OCI-LY7 (cell line): Measurements from ENCODE around the gene NSD2. TPM values are rescaled to one million over a fixed set of nuclear protein-coding genes. Genes with fewer than 3 reads are reported as not detected.

Experiments
- BruUV-seq: library from RNA; stranded (reverse); fragments of 400-500 nt; replicated peaks from 2 replicates; lab custom pipeline; 2021; lab: Mats Ljungman, UMichigan
- CTCF ChIA-PET: fragments of 300-600 bp; sonication (Branson Sonifier 250); formaldehyde crosslinking; loops from one replicate; lab custom pipeline; 2022; ENCODE audit warnings: antibody characterized with exemption; ENCODE audit not compliant: unreplicated experiment; lab: Charles Lee
- POLR2A ChIA-PET: fragments of 300-600 bp; sonication (Branson Sonifier 250); formaldehyde crosslinking; loops from one replicate; lab custom pipeline; 2022; ENCODE audit warnings: antibody characterized with exemption; lab: Charles Lee
- DNase-seq: peaks from one replicate; pipeline ENCODE4 v3.0.0-alpha.2; 2015; ENCODE audit warnings: low spot score
- H2AFZ ChIP-seq: fragments of 200-600 bp; sonication (generic), shearing (Covaris generic); 2 replicates; pipeline ENCODE4 v1.6.1; 2014; ENCODE audit warnings: mild to moderate bottlenecking, antibody characterized with exemption, low read length, moderate library complexity
- H3K27ac ChIP-seq: fragments of 200-600 bp; sonication (generic); 2 replicates; pipeline ENCODE4 v1.5.1; 2014; ENCODE audit warnings: mixed run types, low read depth, mild to moderate bottlenecking, moderate library complexity, low read length, inconsistent platforms; ENCODE audit not compliant: poor library complexity, severe bottlenecking
- H3K36me3 ChIP-seq: fragments of 200-600 bp; sonication (generic); 2 replicates; pipeline ENCODE4 v1.6.1; 2014; ENCODE audit warnings: mild to moderate bottlenecking, antibody characterized with exemption, low read length, moderate library complexity, mixed read lengths; ENCODE audit not compliant: insufficient read depth
- H3K4me1 ChIP-seq: fragments of 200-600 bp; sonication (generic); 2 replicates; pipeline ENCODE4 v1.5.1; 2014; ENCODE audit warnings: mild to moderate bottlenecking, low read length; ENCODE audit not compliant: insufficient read depth, poor library complexity, severe bottlenecking
- H3K4me2 ChIP-seq: fragments of 200-600 bp; sonication (generic); 2 replicates; pipeline ENCODE4 v1.6.1; 2014; ENCODE audit warnings: mild to moderate bottlenecking, low read length
- H3K4me3 ChIP-seq: fragments of 200-600 bp; sonication (generic); 2 replicates; pipeline ENCODE4 v1.5.1; 2014; ENCODE audit warnings: mild to moderate bottlenecking, low read depth, low read length; ENCODE audit not compliant: poor library complexity, severe bottlenecking
- H3K79me2 ChIP-seq: fragments of 200-600 bp; sonication (generic); 2 replicates; pipeline ENCODE4 v1.6.1; 2016; ENCODE audit warnings: low read depth, mild to moderate bottlenecking, low read length, moderate library complexity, mixed read lengths; ENCODE audit not compliant: insufficient read depth
- H3K9me2 ChIP-seq: fragments of 200-600 bp; sonication (generic); 2 replicates; pipeline ENCODE4 v1.6.1; 2016; ENCODE audit warnings: mild to moderate bottlenecking, low read length, mixed read lengths; ENCODE audit not compliant: insufficient read depth
- H3K9me3 ChIP-seq: fragments of 200-600 bp; sonication (generic); 2 replicates; pipeline ENCODE4 v1.6.1; 2014; ENCODE audit warnings: mild to moderate bottlenecking, mixed run types, low read length, mixed read lengths
- H4K20me1 ChIP-seq: fragments of 200-600 bp; sonication (generic); 2 replicates; pipeline ENCODE4 v1.6.1; 2014; ENCODE audit warnings: mild to moderate bottlenecking, antibody characterized with exemption, low read length, moderate library complexity, mixed read lengths; ENCODE audit not compliant: insufficient read depth
- CTCF ChIP-seq: fragments of 200-600 bp; sonication (generic); conservative IDR thresholded peaks from 2 replicates; pipeline ENCODE4 v1.5.1; 2014; ENCODE audit warnings: mild to moderate bottlenecking, antibody characterized with exemption, low read length, moderate library complexity, mixed read lengths
- EZH2phosphoT487 ChIP-seq: fragments of 200-600 bp; sonication (generic); IDR thresholded peaks from 2 replicates; pipeline ENCODE4 v1.6.1; 2018; ENCODE audit warnings: low read depth, borderline replicate concordance, mild to moderate bottlenecking, mixed run types, antibody characterized with exemption, low read length, moderate library complexity, mixed read lengths
- intact Hi-C: fragments of 100-400 bp; cut with micrococcal nuclease; formaldehyde crosslinking; loops from one replicate; pipeline ENCODE4 v1.10.0; 2022; ENCODE audit not compliant: unreplicated experiment
- total RNA-seq, 2 experiments: library from RNA; depleted of rRNA in 1 of 2; stranded (reverse); fragments of >200 nt in 1 of 2; shearing (Covaris generic) in 1 of 2; gene quantifications; 2 replicates each; pipeline ENCODE4 v1.2.3, GENCODE V29; 2014 to 2022

The NSD2 gene
- total RNA-seq, 2 experiments from 2014 or later, result 169 to 329 TPM

- intact Hi-C loops, result no loop called here
- ChIA-PET CTCF (no interaction called here), POLR2A (no interaction called here)
- no peak for DNase-seq
- Histone ChIP-seq H3K4me3 (no peak overlapping the region), H3K9me2 (no peaks in the 10 kb centered on the region), H3K4me2 (no peak overlapping the region), H3K4me1 (no peaks in the 10 kb centered on the region), H2AFZ (no peak overlapping the region), H3K9me3 (no peaks in the 10 kb centered on the region), H3K36me3 (peaks cover 72% of the 10 kb centered on the region), H3K27ac (no peak overlapping the region), H3K79me2 (peaks cover 8% of the 10 kb centered on the region; the same call in 1 of the 2 replicates), H4K20me1 (no peaks in the 10 kb centered on the region)
- no peak for TF ChIP-seq EZH2phosphoT487
- no peak for TF ChIP-seq CTCF
- no TSS peak for BruUV-seq
Observed at GRCh38 chr4:1989533-1990347, 118.5 kb downstream of the NSD2 start.

GRCh38 chr4:1990348-1990645, 119.1 kb downstream of the NSD2 start:
- Histone ChIP-seq H3K9me2 (no peaks in the 10 kb centered on the region), H3K4me3 (no peak overlapping the region), H3K4me1 (no peaks in the 10 kb centered on the region), H3K27ac (no peak overlapping the region), H3K79me2 (peaks cover 14% of the 10 kb centered on the region), H4K20me1 (no peaks in the 10 kb centered on the region), H3K36me3 (peaks cover 73% of the 10 kb centered on the region), H2AFZ (no peak overlapping the region), H3K4me2 (no peak overlapping the region), H3K9me3 (no peaks in the 10 kb centered on the region)
- intact Hi-C loops, result no loop called here
- TF ChIP-seq CTCF (no peak), EZH2phosphoT487 (no peak)
- ChIA-PET CTCF (no interaction called here), POLR2A (no interaction called here)
- no TSS peak for BruUV-seq
- no peak for DNase-seq

- POLR2A ChIA-PET, result no interaction called here
- Histone ChIP-seq H4K20me1 (no peaks in the 10 kb centered on the region), H3K4me2 (no peak overlapping the region), H3K79me2 (peaks cover 18% of the 10 kb centered on the region), H3K36me3 (peaks cover 73% of the 10 kb centered on the region), H3K4me1 (no peaks in the 10 kb centered on the region), H3K9me3 (no peaks in the 10 kb centered on the region), H3K27ac (no peak overlapping the region), H3K4me3 (no peak overlapping the region), H2AFZ (no peak overlapping the region), H3K9me2 (no peaks in the 10 kb centered on the region)
- no peak for DNase-seq
- TF ChIP-seq CTCF, result no peak
- TF ChIP-seq EZH2phosphoT487, result no peak
- intact Hi-C loops, result no loop called here
- CTCF ChIA-PET, result no interaction called here
- BruUV-seq, result no TSS peak
Observed at GRCh38 chr4:1990676-1991075, 119.5 kb downstream of the NSD2 start.
